ENCODE measurements around the gene BCL3. TPM values are rescaled to one million over a fixed set of nuclear protein-coding genes. Genes with fewer than 3 reads are reported as not detected.

BCL3 gene
- total and polyA plus RNA-seq, 2 of the 13 experiments (the other 11 are each of a cell fraction or from before 2014, with no cell fraction given): 2.3 to 4.0 TPM

- TF ChIP-seq ZNF280B (CRISPR knock-in tag; IDR thresholded peaks at IDR 0.05; ENCODE audit: borderline replicate concordance) (peak; percentile 21; the same call in 1 of the 2 replicates), MTF1 (CRISPR knock-in tag; IDR thresholded peaks at IDR 0.05) (no peak), NCOA1 (CRISPR knock-in tag; IDR thresholded peaks at IDR 0.05) (no peak), AKAP8 (CRISPR knock-in tag; IDR thresholded peaks at IDR 0.05) (peak; percentile 46; the same call in 1 of the 2 replicates), EEA1 (CRISPR knock-in tag; IDR thresholded peaks at IDR 0.05; ENCODE audit: borderline replicate concordance) (no peak), ZBTB10 (CRISPR knock-in tag; IDR thresholded peaks at IDR 0.05; ENCODE audit: borderline replicate concordance) (0 out of 2 replicates have a peak, but pooled peaks have one; percentile 3), ZNF230 (CRISPR knock-in tag; IDR thresholded peaks at IDR 0.05) (no peak), HDAC1 (CRISPR knock-in tag; IDR thresholded peaks at IDR 0.05) (peak; percentile 45; the same call in 1 of the 2 replicates), PHB2 (IDR thresholded peaks at IDR 0.05; ENCODE audit: partially characterized antibody) (no peak), ZNF543 (CRISPR knock-in tag; IDR thresholded peaks at IDR 0.05) (peak; percentile 65; the same call in 1 of the 2 replicates), MIXL1 (CRISPR knock-in tag; IDR thresholded peaks at IDR 0.05) (0 out of 2 replicates have a peak, but pooled peaks have one; percentile 41)
- TF ChIP-seq, protein P1, sequence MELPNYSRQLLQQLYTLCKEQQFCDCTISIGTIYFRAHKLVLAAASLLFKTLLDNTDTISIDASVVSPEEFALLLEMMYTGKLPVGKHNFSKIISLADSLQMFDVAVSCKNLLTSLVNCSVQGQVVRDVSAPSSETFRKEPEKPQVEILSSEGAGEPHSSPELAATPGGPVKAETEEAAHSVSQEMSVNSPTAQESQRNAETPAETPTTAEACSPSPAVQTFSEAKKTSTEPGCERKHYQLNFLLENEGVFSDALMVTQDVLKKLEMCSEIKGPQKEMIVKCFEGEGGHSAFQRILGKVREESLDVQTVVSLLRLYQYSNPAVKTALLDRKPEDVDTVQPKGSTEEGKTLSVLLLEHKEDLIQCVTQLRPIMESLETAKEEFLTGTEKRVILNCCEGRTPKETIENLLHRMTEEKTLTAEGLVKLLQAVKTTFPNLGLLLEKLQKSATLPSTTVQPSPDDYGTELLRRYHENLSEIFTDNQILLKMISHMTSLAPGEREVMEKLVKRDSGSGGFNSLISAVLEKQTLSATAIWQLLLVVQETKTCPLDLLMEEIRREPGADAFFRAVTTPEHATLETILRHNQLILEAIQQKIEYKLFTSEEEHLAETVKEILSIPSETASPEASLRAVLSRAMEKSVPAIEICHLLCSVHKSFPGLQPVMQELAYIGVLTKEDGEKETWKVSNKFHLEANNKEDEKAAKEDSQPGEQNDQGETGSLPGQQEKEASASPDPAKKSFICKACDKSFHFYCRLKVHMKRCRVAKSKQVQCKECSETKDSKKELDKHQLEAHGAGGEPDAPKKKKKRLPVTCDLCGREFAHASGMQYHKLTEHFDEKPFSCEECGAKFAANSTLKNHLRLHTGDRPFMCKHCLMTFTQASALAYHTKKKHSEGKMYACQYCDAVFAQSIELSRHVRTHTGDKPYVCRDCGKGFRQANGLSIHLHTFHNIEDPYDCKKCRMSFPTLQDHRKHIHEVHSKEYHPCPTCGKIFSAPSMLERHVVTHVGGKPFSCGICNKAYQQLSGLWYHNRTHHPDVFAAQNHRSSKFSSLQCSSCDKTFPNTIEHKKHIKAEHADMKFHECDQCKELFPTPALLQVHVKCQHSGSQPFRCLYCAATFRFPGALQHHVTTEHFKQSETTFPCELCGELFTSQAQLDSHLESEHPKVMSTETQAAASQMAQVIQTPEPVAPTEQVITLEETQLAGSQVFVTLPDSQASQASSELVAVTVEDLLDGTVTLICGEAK (IDR thresholded peaks at IDR 0.05): no peak
- TF ChIP-seq, protein P1 (CRISPR knock-in tag; IDR thresholded peaks at IDR 0.05): no peak
These were observed 60.2 kb downstream of the BCL3 start, which contains the start of gene BCAM (continued) for GRCh38 chr19:44808463-44809371.
